Rectal smooth muscle tissue (tissue), 1 donor: ENCODE results near the gene TFF1.
"Not testable (repeated sequence)": the region's sequence is repeated elsewhere in the genome, so short reads cannot be mapped to it uniquely, and the experiment has no call there.

Experiments
- H3K27ac ChIP-seq: one replicate; pipeline ENCODE4 v1.7.0; 2013; ENCODE audit warnings: low read depth, low read length, inconsistent platforms
- H3K27me3 ChIP-seq: one replicate; pipeline ENCODE4 v1.7.0; 2013; ENCODE audit warnings: low read length; ENCODE audit not compliant: control insufficient read depth, insufficient read depth
- H3K36me3 ChIP-seq: one replicate; pipeline ENCODE4 v1.7.0; 2013; ENCODE audit warnings: low read length; ENCODE audit not compliant: control insufficient read depth, insufficient read depth
- H3K4me1 ChIP-seq: one replicate; pipeline ENCODE4 v1.7.0; 2013; ENCODE audit warnings: low read length; ENCODE audit not compliant: control insufficient read depth, insufficient read depth
- H3K4me3 ChIP-seq: one replicate; pipeline ENCODE4 v1.7.0; 2013; ENCODE audit warnings: low read length
- H3K9ac ChIP-seq: one replicate; pipeline ENCODE4 v1.7.0; 2013; ENCODE audit warnings: low read length

TFF1 gene

GRCh38 chr21:42366292-42367010, at the start of gene TFF1:
TFF1 (minus strand) TSS chr21:42366535; CDS start chr21:42366495, 40 bp downstream.
- H3K9ac ChIP-seq = no peak within 1 kb of the TSS
- H3K27me3 ChIP-seq = no peaks in the 10 kb centered on the region
- H3K27ac ChIP-seq = no peak within 1 kb of the TSS
- H3K4me1 ChIP-seq = no peaks in the 10 kb centered on the region
- no peaks in the 10 kb centered on the region for H3K36me3 ChIP-seq
- no peak within 1 kb of the TSS for H3K4me3 ChIP-seq

- Histone ChIP-seq H3K9ac (no peak overlapping the region), H3K27me3 (peaks cover 3% of the 10 kb centered on the region), H3K27ac (no peak overlapping the region), H3K4me1 (no peaks in the 10 kb centered on the region), H3K4me3 (no peak overlapping the region), H3K36me3 (no peaks in the 10 kb centered on the region)
Measured at GRCh38 chr21:42414928-42415769, 48.8 kb upstream of the TFF1 start.

- no peak overlapping the region for H3K9ac ChIP-seq
- H3K27me3 ChIP-seq = peaks cover 3% of the 10 kb centered on the region
- H3K4me1 ChIP-seq = no peaks in the 10 kb centered on the region
- no peak overlapping the region for H3K4me3 ChIP-seq
- H3K36me3 ChIP-seq = no peaks in the 10 kb centered on the region
- no peak overlapping the region for H3K27ac ChIP-seq
Measured at GRCh38 chr21:42414553-42414927, 48.2 kb upstream of the TFF1 start.

- Histone ChIP-seq H3K4me3 (no peak overlapping the region), H3K27ac (no peak overlapping the region), H3K27me3 (peaks cover 3% of the 10 kb centered on the region), H3K4me1 (no peaks in the 10 kb centered on the region), H3K9ac (no peak overlapping the region), H3K36me3 (no peaks in the 10 kb centered on the region)
Measured at GRCh38 chr21:42414066-42414465, 47.7 kb upstream of the TFF1 start.

- Histone ChIP-seq H3K27ac (no peak overlapping the region), H3K4me1 (no peaks in the 10 kb centered on the region), H3K36me3 (no peaks in the 10 kb centered on the region), H3K4me3 (no peak overlapping the region), H3K9ac (no peak overlapping the region), H3K27me3 (peaks cover 3% of the 10 kb centered on the region)
Measured at GRCh38 chr21:42413500-42413899, 47.2 kb upstream of the TFF1 start.

- Histone ChIP-seq H3K27me3 (peaks cover 3% of the 10 kb centered on the region), H3K27ac (no peak overlapping the region), H3K36me3 (no peaks in the 10 kb centered on the region), H3K4me1 (no peaks in the 10 kb centered on the region), H3K4me3 (no peak overlapping the region), H3K9ac (no peak overlapping the region)
Measured at GRCh38 chr21:42413093-42413492, 46.8 kb upstream of the TFF1 start.

- peaks cover 3% of the 10 kb centered on the region for H3K27me3 ChIP-seq
- H3K9ac ChIP-seq = no peak overlapping the region
- H3K36me3 ChIP-seq = no peaks in the 10 kb centered on the region
- no peak overlapping the region for H3K27ac ChIP-seq
- H3K4me1 ChIP-seq = no peaks in the 10 kb centered on the region
- no peak overlapping the region for H3K4me3 ChIP-seq
Measured at GRCh38 chr21:42412636-42412933, 46.2 kb upstream of the TFF1 start.

- H3K36me3 ChIP-seq = no peaks in the 10 kb centered on the region
- no peak overlapping the region for H3K4me3 ChIP-seq
- no peak overlapping the region for H3K9ac ChIP-seq
- no peaks in the 10 kb centered on the region for H3K4me1 ChIP-seq
- peaks cover 3% of the 10 kb centered on the region for H3K27me3 ChIP-seq
- no peak overlapping the region for H3K27ac ChIP-seq
Measured at GRCh38 chr21:42411891-42412635, 45.7 kb upstream of the TFF1 start.

GRCh38 chr21:42411197-42411869, 45.0 kb upstream of the TFF1 start:
- peaks cover 3% of the 10 kb centered on the region for H3K27me3 ChIP-seq
- H3K9ac ChIP-seq = no peak overlapping the region
- H3K27ac ChIP-seq = no peak overlapping the region
- no peak overlapping the region for H3K4me3 ChIP-seq
- no peaks in the 10 kb centered on the region for H3K36me3 ChIP-seq
- H3K4me1 ChIP-seq = no peaks in the 10 kb centered on the region

- no peak overlapping the region for H3K27ac ChIP-seq
- H3K4me1 ChIP-seq = no peaks in the 10 kb centered on the region
- no peaks in the 10 kb centered on the region for H3K36me3 ChIP-seq
- H3K9ac ChIP-seq = no peak overlapping the region
- H3K27me3 ChIP-seq = peaks cover 3% of the 10 kb centered on the region
- no peak overlapping the region for H3K4me3 ChIP-seq
Measured at GRCh38 chr21:42409366-42409765, 43.0 kb upstream of the TFF1 start.

GRCh38 chr21:42408718-42409117, 42.4 kb upstream of the TFF1 start:
- H3K27ac ChIP-seq, H3K4me1 ChIP-seq, H3K27me3 ChIP-seq, H3K9ac ChIP-seq, H3K36me3 ChIP-seq, H3K4me3 ChIP-seq: not testable (repeated sequence)

- Histone ChIP-seq H3K36me3 (no peaks in the 10 kb centered on the region), H3K27me3 (peaks cover 3% of the 10 kb centered on the region), H3K9ac (no peak overlapping the region), H3K4me1 (no peaks in the 10 kb centered on the region), H3K27ac (no peak overlapping the region), H3K4me3 (no peak overlapping the region)
Measured at GRCh38 chr21:42407476-42407875, 41.1 kb upstream of the TFF1 start.
